Smooth muscle cell (in vitro differentiated cells): ENCODE data around the gene PGF. TPM values are rescaled to one million over a fixed set of nuclear protein-coding genes. Genes with fewer than 3 reads are reported as not detected.

Experiments
- DNase-seq: peaks from one replicate; lab custom pipeline; 2025; ENCODE audit not compliant: unreplicated experiment; lab: John Stamatoyannopoulos, UW
- H2AFZ ChIP-seq: fragments of 200-600 bp; sonication (generic); 2 replicates; pipeline ENCODE4 v1.6.0; 2016; ENCODE audit warnings: antibody characterized with exemption, low read depth, mild to moderate bottlenecking
- H3F3A ChIP-seq: fragments of 200-600 bp; sonication (generic); 2 replicates; pipeline ENCODE4 v1.6.0; 2017; ENCODE audit warnings: antibody characterized with exemption, low read depth
- H3K27ac ChIP-seq: fragments of 200-600 bp; sonication (generic); 2 replicates; pipeline ENCODE4 v1.5.1; 2016; ENCODE audit warnings: low read depth, mild to moderate bottlenecking
- H3K27me3 ChIP-seq: fragments of 200-600 bp; sonication (generic); 2 replicates; pipeline ENCODE4 v1.6.1; 2016; ENCODE audit warnings: low read depth, mild to moderate bottlenecking
- H3K36me3 ChIP-seq: fragments of 200-600 bp; sonication (generic); 2 replicates; pipeline ENCODE4 v1.5.1; 2016; ENCODE audit warnings: low read depth
- H3K4me1 ChIP-seq: fragments of 200-600 bp; sonication (generic); 2 replicates; pipeline ENCODE4 v1.5.1; 2016; ENCODE audit warnings: low read depth
- H3K4me2 ChIP-seq: fragments of 200-600 bp; sonication (generic); 2 replicates; pipeline ENCODE4 v1.6.0; 2016; ENCODE audit warnings: mild to moderate bottlenecking
- H3K4me3 ChIP-seq: fragments of 200-600 bp; sonication (generic); 2 replicates; pipeline ENCODE4 v1.5.1; 2016; ENCODE audit warnings: mild to moderate bottlenecking
- H3K79me2 ChIP-seq: fragments of 200-600 bp; sonication (generic); 2 replicates; pipeline ENCODE4 v1.6.0; 2016; ENCODE audit warnings: low read depth, mild to moderate bottlenecking
- H3K9ac ChIP-seq: fragments of 200-600 bp; sonication (generic); 2 replicates; pipeline ENCODE4 v1.6.0; 2016; ENCODE audit warnings: low read depth
- H3K9me3 ChIP-seq: fragments of 200-600 bp; sonication (generic); replicated peaks from 2 replicates; pipeline ENCODE4 v1.5.1; 2016; ENCODE audit warnings: low read depth
- H4K20me1 ChIP-seq: fragments of 200-600 bp; sonication (generic); 2 replicates; pipeline ENCODE4 v1.6.0; 2016; ENCODE audit warnings: low read depth
- CTCF ChIP-seq: fragments of 200-600 bp; sonication (generic); IDR thresholded peaks from 2 replicates; pipeline ENCODE4 v1.5.1; 2017; ENCODE audit warnings: borderline replicate concordance, mild to moderate bottlenecking, antibody characterized with exemption; ENCODE audit not compliant: insufficient read depth, poor library complexity, severe bottlenecking
- WGBS: methylation state at CpG from one replicate; pipeline ENCODE4 v1.1.7; 2016; ENCODE audit warnings: low lambda C conversion rate; 5-methylcytosine and 5-hydroxymethylcytosine counted together
- polyA plus RNA-seq: library from polyadenylated mRNA; unstranded; fragments of >200 nt; fragmentation: Nextera tagmentation; extraction: Ambion mirVana; gene quantifications from 2 replicates; pipeline ENCODE4 v1.2.1, GENCODE V29; 2016
- total RNA-seq: library from RNA; depleted of rRNA; stranded (reverse); fragments of >200 nt; gene quantifications from 2 replicates; pipeline ENCODE4 v1.2.3, GENCODE V29; 2014

The PGF gene
- total and polyA plus RNA-seq, 2 experiments from 2014 or later: 15.4 to 30.6 TPM

GRCh38 chr14:74892745-74893144 is 62.7 kb downstream of the PGF start:
- Histone ChIP-seq H3K4me3 (no peak overlapping the region), H4K20me1 (peaks cover 89% of the 10 kb centered on the region), H3F3A (no peaks in the 10 kb centered on the region), H3K4me1 (no peaks in the 10 kb centered on the region), H3K27ac (no peak overlapping the region), H3K36me3 (peaks cover 23% of the 10 kb centered on the region), H2AFZ (no peak overlapping the region), H3K9me3 (no peaks in the 10 kb centered on the region), H3K27me3 (no peaks in the 10 kb centered on the region), H3K4me2 (no peak overlapping the region), H3K79me2 (peaks cover 9% of the 10 kb centered on the region), H3K9ac (no peak overlapping the region)
- 90% methylated on average over 5 of the region's 5 CpGs for WGBS
- DNase-seq: no peak
- no peak for TF ChIP-seq CTCF

DNA sequence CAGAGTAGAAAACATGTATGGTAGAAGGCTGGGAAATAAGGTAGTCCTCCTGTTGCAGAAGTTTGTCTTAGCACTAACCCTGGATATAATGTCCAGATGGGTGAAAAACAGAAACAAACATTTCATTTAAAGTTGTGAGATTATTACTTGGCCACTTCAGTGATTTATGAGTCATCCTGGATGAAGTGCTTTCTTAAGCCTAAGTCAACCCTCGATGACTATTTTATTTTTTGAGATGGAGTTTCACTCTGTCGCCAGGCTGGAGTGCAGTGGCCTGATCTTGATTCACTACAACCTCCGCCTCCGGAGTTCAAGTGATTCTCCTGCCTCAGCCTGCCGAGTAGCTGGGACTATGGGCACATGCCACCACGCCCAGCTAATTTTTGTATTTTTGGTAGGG is 63.5 kb downstream of the PGF start:
- no peak for TF ChIP-seq CTCF
- no peak for DNase-seq
- H3K27me3 ChIP-seq: no peaks in the 10 kb centered on the region
- peaks cover 20% of the 10 kb centered on the region for H3K36me3 ChIP-seq
- no peak overlapping the region for H2AFZ ChIP-seq
- no peaks in the 10 kb centered on the region for H3K4me1 ChIP-seq
- no peaks in the 10 kb centered on the region for H3F3A ChIP-seq
- no peak overlapping the region for H3K27ac ChIP-seq
- H3K9me3 ChIP-seq: no peaks in the 10 kb centered on the region
- H3K4me3 ChIP-seq: no peak overlapping the region
- H3K9ac ChIP-seq: no peak overlapping the region
- H3K79me2 ChIP-seq: peaks cover 18% of the 10 kb centered on the region
- WGBS: 68% methylated on average over 6 of the region's 6 CpGs
- H3K4me2 ChIP-seq: no peak overlapping the region
- peaks cover 89% of the 10 kb centered on the region for H4K20me1 ChIP-seq

Other genes with a start within 250 kb of the PGF start
- 27.3 and 33.5 TPM in 2 replicates for gene AREL1, start 242.5 kb downstream of the PGF start, total RNA-seq
- gene AREL1, start 242.5 kb downstream of the PGF start, polyA plus RNA-seq: 9.4 and 9.6 TPM in 2 replicates
- gene FCF1, start 242.5 kb downstream of the PGF start, total RNA-seq: 34.9 and 36.2 TPM in 2 replicates
- gene FCF1, start 242.5 kb downstream of the PGF start, polyA plus RNA-seq: 14.6 and 17.5 TPM in 2 replicates
- gene YLPM1, start 192.3 kb downstream of the PGF start, total RNA-seq: 22.3 and 29.7 TPM in 2 replicates
- gene YLPM1, start 192.3 kb downstream of the PGF start, polyA plus RNA-seq: 14.6 and 15.5 TPM in 2 replicates
- not detected in 2 replicates for gene PROX2, start 79.5 kb downstream of the PGF start, total RNA-seq
- gene PROX2, start 79.5 kb downstream of the PGF start, polyA plus RNA-seq: 0.08 and 0.52 TPM in 2 replicates
- gene DLST, start 73.7 kb downstream of the PGF start, total RNA-seq: 45.1 and 46.9 TPM in 2 replicates
- 4.9 and 7.8 TPM in 2 replicates for gene DLST, start 73.7 kb downstream of the PGF start, polyA plus RNA-seq
- gene RPS6KL1, start 32.3 kb downstream of the PGF start, total RNA-seq: 0.09 TPM in 1 of 2 replicates, not detected in the other
- not detected in 2 replicates for gene RPS6KL1, start 32.3 kb downstream of the PGF start, polyA plus RNA-seq
- gene EIF2B2, start 47.3 kb upstream of the PGF start, total RNA-seq: 38.0 and 47.4 TPM in 2 replicates
- gene EIF2B2, start 47.3 kb upstream of the PGF start, polyA plus RNA-seq: 64.3 and 71.2 TPM in 2 replicates
- 18.9 and 23.5 TPM in 2 replicates for gene MLH3, start 95.9 kb upstream of the PGF start, total RNA-seq
- gene MLH3, start 95.9 kb upstream of the PGF start, polyA plus RNA-seq: 9.6 and 11.5 TPM in 2 replicates
- gene ACYP1, start 108.4 kb upstream of the PGF start, total RNA-seq: 6.9 and 12.2 TPM in 2 replicates
- gene ACYP1, start 108.4 kb upstream of the PGF start, polyA plus RNA-seq: 14.9 and 17.3 TPM in 2 replicates
- gene ZC2HC1C, start 114.0 kb upstream of the PGF start, total RNA-seq: 0.18 and 0.31 TPM in 2 replicates
- gene ZC2HC1C, start 114.0 kb upstream of the PGF start, polyA plus RNA-seq: 0.53 and 2.6 TPM in 2 replicates
- gene NEK9, start 171.5 kb upstream of the PGF start, total RNA-seq: 17.8 and 34.4 TPM in 2 replicates
- gene NEK9, start 171.5 kb upstream of the PGF start, polyA plus RNA-seq: 10.5 and 12.4 TPM in 2 replicates
- 566 and 645 TPM in 2 replicates for gene TMED10, start 221.0 kb upstream of the PGF start, total RNA-seq
- 403 and 473 TPM in 2 replicates for gene TMED10, start 221.0 kb upstream of the PGF start, polyA plus RNA-seq